GM23338 (cell line): ENCODE results near the gene TP73. TPM values are rescaled to one million over a fixed set of nuclear protein-coding genes. Genes with fewer than 3 reads are reported as not detected.

Source experiments
- ATAC-seq: fragments of 200-7000 bp; cut with Tn5 transposase; 3 replicates; pipeline ENCODE4 v1.9.1; 2020
- DNase-seq: peaks from one replicate; pipeline ENCODE4 v3.0.0-alpha.2; 2015; ENCODE audit warnings: low spot score
- H2AFZ ChIP-seq: fragments of 200-600 bp; sonication (generic); 2 replicates; pipeline ENCODE4 v1.8.0; 2016; ENCODE audit warnings: antibody characterized with exemption, mild to moderate bottlenecking, moderate library complexity
- H3F3A ChIP-seq: fragments of 200-600 bp; sonication (generic); replicated peaks from 2 replicates; pipeline ENCODE4 v1.8.0; 2017; ENCODE audit warnings: antibody characterized with exemption, mixed run types, low read depth
- H3K27ac ChIP-seq: fragments of 200-600 bp; sonication (generic); 2 replicates; pipeline ENCODE4 v1.6.1; 2016; ENCODE audit warnings: low read depth
- H3K27me3 ChIP-seq: fragments of 200-600 bp; sonication (generic); 2 replicates; pipeline ENCODE4 v1.8.0; 2016; ENCODE audit warnings: mild to moderate bottlenecking, mixed run types, moderate library complexity; ENCODE audit not compliant: insufficient read depth
- H3K36me3 ChIP-seq: fragments of 200-600 bp; sonication (generic); 2 replicates; pipeline ENCODE4 v1.8.0; 2016; ENCODE audit warnings: mild to moderate bottlenecking; ENCODE audit not compliant: insufficient read depth
- H3K4me1 ChIP-seq: fragments of 200-600 bp; sonication (generic); 2 replicates; pipeline ENCODE4 v1.8.0; 2016; ENCODE audit warnings: mild to moderate bottlenecking, moderate library complexity; ENCODE audit not compliant: insufficient read depth
- H3K4me2 ChIP-seq: fragments of 200-600 bp; sonication (generic); 2 replicates; pipeline ENCODE4 v1.7.1; 2017; ENCODE audit warnings: mixed run types
- H3K4me3 ChIP-seq: fragments of 200-600 bp; sonication (generic); 2 replicates; pipeline ENCODE4 v1.6.1; 2016; ENCODE audit warnings: mixed run types
- H3K79me2 ChIP-seq: fragments of 200-600 bp; sonication (generic); replicated peaks from 2 replicates; pipeline ENCODE4 v1.8.0; 2017; ENCODE audit warnings: mild to moderate bottlenecking; ENCODE audit not compliant: insufficient read depth
- H3K9me2 ChIP-seq: fragments of 200-600 bp; sonication (generic); 2 replicates; pipeline ENCODE4 v1.8.0; 2017; ENCODE audit not compliant: insufficient read depth
- H4K20me1 ChIP-seq: fragments of 200-600 bp; sonication (generic); replicated peaks from 2 replicates; pipeline ENCODE4 v1.8.0; 2017; ENCODE audit warnings: mild to moderate bottlenecking; ENCODE audit not compliant: insufficient read depth
- H3K27ac Mint-ChIP-seq: 2 replicates; pipeline ENCODE4 v1.8.0; 2020; ENCODE audit warnings: inconsistent platforms, mild to moderate bottlenecking, moderate library complexity, mixed read lengths
- H3K27me3 Mint-ChIP-seq: 3 replicates; pipeline ENCODE4 v1.8.0; 2022; ENCODE audit warnings: low read depth, mild to moderate bottlenecking, moderate library complexity, mixed read lengths, inconsistent platforms; ENCODE audit not compliant: insufficient read depth, poor library complexity
- H3K36me3 Mint-ChIP-seq: 3 replicates; pipeline ENCODE4 v1.8.0; 2021; ENCODE audit warnings: low read depth, mild to moderate bottlenecking, inconsistent platforms, moderate library complexity, mixed read lengths
- H3K4me1 Mint-ChIP-seq: 3 replicates; pipeline ENCODE4 v1.8.0; 2020; ENCODE audit warnings: mild to moderate bottlenecking, inconsistent platforms, mixed read lengths
- H3K4me3 Mint-ChIP-seq: 3 replicates; pipeline ENCODE4 v1.8.0; 2021; ENCODE audit warnings: moderate library complexity, mild to moderate bottlenecking, inconsistent platforms, mixed read lengths
- H3K9me3 Mint-ChIP-seq: 3 replicates; pipeline ENCODE4 v1.8.0; 2020; ENCODE audit warnings: moderate library complexity, mild to moderate bottlenecking, inconsistent platforms, mixed read lengths
- EZH2 ChIP-seq: fragments of 200-600 bp; sonication (generic); IDR thresholded peaks from one replicate; pipeline ENCODE4 v1.8.0; 2017; ENCODE audit warnings: antibody characterized with exemption, mild to moderate bottlenecking, low read depth; ENCODE audit not compliant: unreplicated experiment
- EZH2phosphoT487 ChIP-seq: fragments of 200-600 bp; sonication (generic); IDR thresholded peaks from one replicate; pipeline ENCODE4 v1.8.1; 2018; ENCODE audit warnings: antibody characterized with exemption; ENCODE audit not compliant: unreplicated experiment
- JUNB ChIP-seq: IDR thresholded peaks from one replicate; pipeline ENCODE4 v1.6.1; 2016; ENCODE audit warnings: antibody characterized with exemption; ENCODE audit not compliant: unreplicated experiment
- NANOG ChIP-seq: IDR thresholded peaks from 2 replicates; pipeline ENCODE4 v1.6.1; 2016; ENCODE audit warnings: antibody characterized with exemption, borderline replicate concordance
- POLR2AphosphoS5 ChIP-seq: IDR thresholded peaks from 2 replicates; pipeline ENCODE4 v1.6.1; 2016; ENCODE audit warnings: antibody characterized with exemption, low read depth
- ZNF114 ChIP-seq: fragments of 250-450 bp; sonication (Bioruptor Pico); IDR thresholded peaks from 2 replicates; pipeline ENCODE4 v1.5.0; 2020; ENCODE audit warnings: mild to moderate bottlenecking, moderate library complexity
- ZNF331 ChIP-seq: fragments of 250-450 bp; sonication (Bioruptor Pico); IDR thresholded peaks from 2 replicates; pipeline ENCODE4 v1.5.0; 2020; ENCODE audit warnings: low read depth, mild to moderate bottlenecking, moderate library complexity
- polyA plus RNA-seq: library from polyadenylated mRNA; unstranded; fragments of >200 nt; fragmentation: Nextera tagmentation; extraction: Ambion mirVana; gene quantifications from 2 replicates; pipeline ENCODE4 v1.2.1, GENCODE V29; 2016
- total RNA-seq: library from RNA; depleted of rRNA; stranded (reverse); fragments of >200 nt; shearing (Covaris generic); gene quantifications from 2 replicates; pipeline ENCODE4 v1.2.3, GENCODE V29; 2014
- TF ChIP-seq, protein P1 (sequence below): IDR thresholded peaks from 2 replicates; pipeline ENCODE4 v1.6.1; 2016; ENCODE audit warnings: antibody characterized with exemption
- TF ChIP-seq, protein P2 (sequence below): IDR thresholded peaks from one replicate; pipeline ENCODE4 v1.6.1; 2018; ENCODE audit warnings: antibody characterized with exemption; ENCODE audit not compliant: unreplicated experiment

TP73 gene
- total and polyA plus RNA-seq, 2 experiments from 2014 or later = 1.4 to 3.4 TPM

DNA sequence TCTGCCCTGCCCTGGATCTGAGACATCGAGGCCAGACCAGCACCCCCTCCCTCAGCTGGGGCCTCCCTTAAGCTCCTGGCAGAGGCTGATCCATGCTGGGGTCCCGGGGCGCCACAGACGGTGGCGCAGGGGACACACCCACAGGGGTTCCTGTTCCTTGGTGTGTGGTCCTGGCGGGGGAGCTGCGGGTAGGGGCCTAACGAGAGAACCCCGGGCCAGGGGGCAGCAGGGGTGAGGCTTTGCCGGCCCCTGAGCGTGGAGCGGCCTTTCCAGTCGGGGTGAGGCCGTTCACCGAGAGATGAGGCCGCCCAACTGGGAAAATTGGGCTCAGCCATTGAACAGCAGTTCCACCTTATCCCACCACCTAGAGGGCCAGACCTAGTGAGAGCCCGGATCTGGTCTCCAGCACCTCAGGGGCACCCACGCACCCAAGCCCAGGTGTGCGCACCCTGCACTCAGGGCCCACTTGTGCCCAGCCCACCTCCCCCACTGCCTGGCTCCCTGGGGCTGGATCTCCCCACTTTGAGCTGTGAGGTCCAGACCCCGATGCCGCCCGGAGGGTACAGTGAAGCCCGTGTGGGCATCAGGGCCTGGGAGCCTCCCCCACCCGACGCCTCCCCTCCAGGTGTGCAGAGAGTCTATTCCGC is 54.5 kb downstream of the TP73 start:
- H4K20me1 ChIP-seq = no peaks in the 10 kb centered on the region
- H3K27ac Mint-ChIP-seq = no peak overlapping the region
- H3K4me3 ChIP-seq = no peak overlapping the region
- no peaks in the 10 kb centered on the region for H3K36me3 ChIP-seq
- H3K27me3 ChIP-seq = no peaks in the 10 kb centered on the region
- 0 out of 2 replicates have a peak, but pooled peaks cover 7% of the 10 kb centered on the region for H3F3A ChIP-seq
- H3K4me3 Mint-ChIP-seq = peak overlapping the region; percentile 76
- H3K9me2 ChIP-seq = no peaks in the 10 kb centered on the region
- peaks cover 10% of the 10 kb centered on the region; the same call in 1 of the 2 replicates for H3K4me1 ChIP-seq
- no peaks in the 10 kb centered on the region for H3K36me3 Mint-ChIP-seq
- H2AFZ ChIP-seq = peak overlapping the region; percentile 28; the same call in 1 of the 2 replicates
- H3K4me2 ChIP-seq = peak overlapping the region; percentile 73; the same call in 1 of the 2 replicates
- DNase-seq (no peak), ATAC-seq (no peak; the same call in 2 of the 3 replicates)
- H3K79me2 ChIP-seq = no peaks in the 10 kb centered on the region
- H3K9me3 Mint-ChIP-seq = no peaks in the 10 kb centered on the region
- TF ChIP-seq ZNF331 (CRISPR knock-in tag) (no peak), ZNF114 (CRISPR knock-in tag) (no peak), NANOG (no peak), EZH2 (no peak), POLR2AphosphoS5 (no peak), JUNB (no peak), EZH2phosphoT487 (no peak)
- TF ChIP-seq, protein P1, sequence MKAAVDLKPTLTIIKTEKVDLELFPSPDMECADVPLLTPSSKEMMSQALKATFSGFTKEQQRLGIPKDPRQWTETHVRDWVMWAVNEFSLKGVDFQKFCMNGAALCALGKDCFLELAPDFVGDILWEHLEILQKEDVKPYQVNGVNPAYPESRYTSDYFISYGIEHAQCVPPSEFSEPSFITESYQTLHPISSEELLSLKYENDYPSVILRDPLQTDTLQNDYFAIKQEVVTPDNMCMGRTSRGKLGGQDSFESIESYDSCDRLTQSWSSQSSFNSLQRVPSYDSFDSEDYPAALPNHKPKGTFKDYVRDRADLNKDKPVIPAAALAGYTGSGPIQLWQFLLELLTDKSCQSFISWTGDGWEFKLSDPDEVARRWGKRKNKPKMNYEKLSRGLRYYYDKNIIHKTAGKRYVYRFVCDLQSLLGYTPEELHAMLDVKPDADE = no peak
- TF ChIP-seq, protein P2, sequence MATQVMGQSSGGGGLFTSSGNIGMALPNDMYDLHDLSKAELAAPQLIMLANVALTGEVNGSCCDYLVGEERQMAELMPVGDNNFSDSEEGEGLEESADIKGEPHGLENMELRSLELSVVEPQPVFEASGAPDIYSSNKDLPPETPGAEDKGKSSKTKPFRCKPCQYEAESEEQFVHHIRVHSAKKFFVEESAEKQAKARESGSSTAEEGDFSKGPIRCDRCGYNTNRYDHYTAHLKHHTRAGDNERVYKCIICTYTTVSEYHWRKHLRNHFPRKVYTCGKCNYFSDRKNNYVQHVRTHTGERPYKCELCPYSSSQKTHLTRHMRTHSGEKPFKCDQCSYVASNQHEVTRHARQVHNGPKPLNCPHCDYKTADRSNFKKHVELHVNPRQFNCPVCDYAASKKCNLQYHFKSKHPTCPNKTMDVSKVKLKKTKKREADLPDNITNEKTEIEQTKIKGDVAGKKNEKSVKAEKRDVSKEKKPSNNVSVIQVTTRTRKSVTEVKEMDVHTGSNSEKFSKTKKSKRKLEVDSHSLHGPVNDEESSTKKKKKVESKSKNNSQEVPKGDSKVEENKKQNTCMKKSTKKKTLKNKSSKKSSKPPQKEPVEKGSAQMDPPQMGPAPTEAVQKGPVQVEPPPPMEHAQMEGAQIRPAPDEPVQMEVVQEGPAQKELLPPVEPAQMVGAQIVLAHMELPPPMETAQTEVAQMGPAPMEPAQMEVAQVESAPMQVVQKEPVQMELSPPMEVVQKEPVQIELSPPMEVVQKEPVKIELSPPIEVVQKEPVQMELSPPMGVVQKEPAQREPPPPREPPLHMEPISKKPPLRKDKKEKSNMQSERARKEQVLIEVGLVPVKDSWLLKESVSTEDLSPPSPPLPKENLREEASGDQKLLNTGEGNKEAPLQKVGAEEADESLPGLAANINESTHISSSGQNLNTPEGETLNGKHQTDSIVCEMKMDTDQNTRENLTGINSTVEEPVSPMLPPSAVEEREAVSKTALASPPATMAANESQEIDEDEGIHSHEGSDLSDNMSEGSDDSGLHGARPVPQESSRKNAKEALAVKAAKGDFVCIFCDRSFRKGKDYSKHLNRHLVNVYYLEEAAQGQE = no peak
- H3K4me1 Mint-ChIP-seq = peaks cover 14% of the 10 kb centered on the region
- H3K27me3 Mint-ChIP-seq = peaks cover 11% of the 10 kb centered on the region
- no peak overlapping the region for H3K27ac ChIP-seq

DNA sequence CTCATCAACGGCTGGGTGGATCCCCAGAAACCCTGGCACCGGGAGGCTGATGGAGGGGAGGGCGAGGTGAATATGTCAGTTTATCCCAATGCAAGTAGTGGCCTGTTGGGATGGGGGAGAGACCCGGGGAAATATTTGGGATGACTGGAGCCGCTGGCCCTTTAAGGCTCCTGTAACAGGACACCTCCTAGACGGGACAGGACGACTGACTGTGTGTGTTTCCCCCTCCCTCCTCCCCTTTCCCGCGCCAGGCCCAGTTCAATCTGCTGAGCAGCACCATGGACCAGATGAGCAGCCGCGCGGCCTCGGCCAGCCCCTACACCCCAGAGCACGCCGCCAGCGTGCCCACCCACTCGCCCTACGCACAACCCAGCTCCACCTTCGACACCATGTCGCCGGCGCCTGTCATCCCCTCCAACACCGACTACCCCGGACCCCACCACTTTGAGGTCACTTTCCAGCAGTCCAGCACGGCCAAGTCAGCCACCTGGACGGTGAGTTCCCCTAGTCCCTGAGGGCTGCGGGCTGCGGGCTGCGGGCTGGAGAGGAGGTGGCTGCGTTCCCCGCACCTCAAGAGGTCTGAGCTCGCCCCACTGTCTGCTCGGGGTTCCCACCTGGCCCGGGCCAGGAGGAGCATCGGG is 55.1 kb downstream of the TP73 start:
- Mint-ChIP-seq H3K27ac (no peak overlapping the region; the same call in 1 of the 2 replicates), H3K27me3 (peaks cover 11% of the 10 kb centered on the region), H3K36me3 (no peaks in the 10 kb centered on the region), H3K4me3 (peak overlapping the region; percentile 76), H3K9me3 (no peaks in the 10 kb centered on the region), H3K4me1 (peaks cover 14% of the 10 kb centered on the region)
- H4K20me1 ChIP-seq = no peaks in the 10 kb centered on the region
- H3K79me2 ChIP-seq = no peaks in the 10 kb centered on the region
- H3K27me3 ChIP-seq = no peaks in the 10 kb centered on the region
- TF ChIP-seq, protein P2 = peak; percentile 28
- TF ChIP-seq, protein P1 = no peak
- H3K9me2 ChIP-seq = no peaks in the 10 kb centered on the region
- 0 out of 2 replicates have a peak, but pooled peaks cover 7% of the 10 kb centered on the region for H3F3A ChIP-seq
- peak overlapping the region; percentile 73 for H3K4me2 ChIP-seq
- H3K27ac ChIP-seq = no peak overlapping the region
- peak overlapping the region; percentile 41; the same call in 1 of the 2 replicates for H3K4me3 ChIP-seq
- peak; percentile 84 for ATAC-seq
- DNase-seq = peak; percentile 87
- H2AFZ ChIP-seq = peak overlapping the region; percentile 78; the same call in 1 of the 2 replicates
- H3K36me3 ChIP-seq = no peaks in the 10 kb centered on the region
- H3K4me1 ChIP-seq = peaks cover 10% of the 10 kb centered on the region; the same call in 1 of the 2 replicates
